Measurements from ENCODE around the gene SCAI.
A peak's percentile ranks its signal among the peaks of the same experiment; 100 is the strongest.
"Not testable (repeated sequence)": the region's sequence is repeated elsewhere in the genome, so short reads cannot be mapped to it uniquely, and the experiment has no call there.

Gene SCAI

GRCh38 chr9:125100822-125101221 is 42.5 kb downstream of the SCAI start:
- DNase-seq, result peak; percentile 14

GRCh38 chr9:125099816-125100215 is 43.5 kb downstream of the SCAI start:
- peak; percentile 17 for DNase-seq

- DNase-seq, result peak; percentile 4
These were observed 47.4 kb downstream of the SCAI start for GRCh38 chr9:125095821-125096443.

- DNase-seq, result no peak
These were observed 52.2 kb downstream of the SCAI start for GRCh38 chr9:125091121-125091520.

GRCh38 chr9:125089331-125089730 is 54.0 kb downstream of the SCAI start:
- DNase-seq, result peak; percentile 12

GRCh38 chr9:125088752-125089151 is 54.6 kb downstream of the SCAI start:
- peak; percentile 4 for DNase-seq

GRCh38 chr9:125085703-125086477 is 57.4 kb downstream of the SCAI start:
- peak; percentile 28 for DNase-seq

GRCh38 chr9:125082197-125082596 is 61.1 kb downstream of the SCAI start:
- DNase-seq, result peak; percentile 19

- not testable (repeated sequence) for DNase-seq
These were observed 62.5 kb downstream of the SCAI start for GRCh38 chr9:125080797-125081196.

- DNase-seq, result no peak
These were observed 63.4 kb downstream of the SCAI start for GRCh38 chr9:125079931-125080330.

- no peak for DNase-seq
These were observed 67.3 kb downstream of the SCAI start for GRCh38 chr9:125075997-125076396.

- DNase-seq, result no peak
These were observed 68.4 kb downstream of the SCAI start for GRCh38 chr9:125074976-125075375.

- DNase-seq, result peak; percentile 93
These were observed 76.3 kb downstream of the SCAI start for GRCh38 chr9:125066839-125067619.

GRCh38 chr9:125061391-125061790 is 81.9 kb downstream of the SCAI start:
- DNase-seq, result no peak

- DNase-seq, result no peak
These were observed 93.9 kb downstream of the SCAI start for GRCh38 chr9:125049212-125050049.

GRCh38 chr9:125043631-125044030 is 99.7 kb downstream of the SCAI start:
- DNase-seq, result no peak

GRCh38 chr9:125043148-125043547 is 100.2 kb downstream of the SCAI start:
- DNase-seq, result no peak

- DNase-seq, result no peak
These were observed 105.2 kb downstream of the SCAI start for GRCh38 chr9:125038166-125038565.

- DNase-seq, result no peak
These were observed 115.3 kb downstream of the SCAI start for GRCh38 chr9:125028041-125028440.

- DNase-seq, result no peak
These were observed 118.4 kb downstream of the SCAI start for GRCh38 chr9:125024917-125025316.

- DNase-seq, result no peak
These were observed 122.3 kb downstream of the SCAI start for GRCh38 chr9:125021069-125021468.

GRCh38 chr9:125015655-125016054 is 127.7 kb downstream of the SCAI start:
- not testable (repeated sequence) for DNase-seq

GRCh38 chr9:125012013-125012412 is 131.3 kb downstream of the SCAI start:
- DNase-seq, result not testable (repeated sequence)

Data from islet precursor cell (in vitro differentiated cells).